Umbilical cord (tissue), 2 donors: ENCODE measurements around the gene BCL2L13. TPM values are rescaled to one million over a fixed set of nuclear protein-coding genes. Genes with fewer than 3 reads are reported as not detected.

Experiments used
- DNase-seq: peaks from one replicate; pipeline ENCODE4 v3.0.0-alpha.2; 2015; ENCODE audit warnings: low spot score
- total RNA-seq: library from RNA; depleted of rRNA; stranded (reverse); fragments of >200 nt; gene quantifications from one replicate; pipeline ENCODE4 v1.2.3, GENCODE V29; 2014; ENCODE audit warnings: low replicate concordance; ENCODE audit not compliant: insufficient read depth

BCL2L13 gene, protein sequence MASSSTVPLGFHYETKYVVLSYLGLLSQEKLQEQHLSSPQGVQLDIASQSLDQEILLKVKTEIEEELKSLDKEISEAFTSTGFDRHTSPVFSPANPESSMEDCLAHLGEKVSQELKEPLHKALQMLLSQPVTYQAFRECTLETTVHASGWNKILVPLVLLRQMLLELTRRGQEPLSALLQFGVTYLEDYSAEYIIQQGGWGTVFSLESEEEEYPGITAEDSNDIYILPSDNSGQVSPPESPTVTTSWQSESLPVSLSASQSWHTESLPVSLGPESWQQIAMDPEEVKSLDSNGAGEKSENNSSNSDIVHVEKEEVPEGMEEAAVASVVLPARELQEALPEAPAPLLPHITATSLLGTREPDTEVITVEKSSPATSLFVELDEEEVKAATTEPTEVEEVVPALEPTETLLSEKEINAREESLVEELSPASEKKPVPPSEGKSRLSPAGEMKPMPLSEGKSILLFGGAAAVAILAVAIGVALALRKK
- total RNA-seq, result 71.7 TPM

- peak; percentile 94 for DNase-seq
Measured at GRCh38 chr22:17638432-17639246, at the start of gene BCL2L13. TSS of gene BCL2L13 (plus strand) at chr22:17638757. CDS start at chr22:17655712, 16,955 bp downstream.

GRCh38 chr22:17589810-17590375 lies 48.7 kb upstream of the BCL2L13 start:
- no peak for DNase-seq

- DNase-seq, result no peak
Measured at GRCh38 chr22:17590586-17590985, 48.0 kb upstream of the BCL2L13 start.

DNA sequence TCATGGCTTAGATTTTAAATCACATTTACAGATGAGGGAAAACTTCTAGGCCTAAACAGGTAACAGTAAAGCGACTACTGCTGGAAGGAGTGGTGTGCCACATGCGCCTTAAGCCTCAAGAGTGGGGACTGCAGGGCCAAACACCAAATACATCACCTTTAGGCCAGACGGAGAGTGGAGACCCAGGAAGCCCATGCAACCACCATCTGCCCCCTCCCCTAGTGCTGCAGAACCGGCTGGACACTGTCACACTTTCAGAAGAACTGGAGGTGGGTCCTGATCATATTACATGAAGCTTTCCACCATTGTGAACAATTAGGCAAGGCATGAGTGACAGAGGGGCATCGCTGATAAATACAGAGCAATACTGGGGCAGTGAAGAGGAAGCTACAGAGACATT lies 46.4 kb upstream of the BCL2L13 start:
- no peak for DNase-seq

DNA sequence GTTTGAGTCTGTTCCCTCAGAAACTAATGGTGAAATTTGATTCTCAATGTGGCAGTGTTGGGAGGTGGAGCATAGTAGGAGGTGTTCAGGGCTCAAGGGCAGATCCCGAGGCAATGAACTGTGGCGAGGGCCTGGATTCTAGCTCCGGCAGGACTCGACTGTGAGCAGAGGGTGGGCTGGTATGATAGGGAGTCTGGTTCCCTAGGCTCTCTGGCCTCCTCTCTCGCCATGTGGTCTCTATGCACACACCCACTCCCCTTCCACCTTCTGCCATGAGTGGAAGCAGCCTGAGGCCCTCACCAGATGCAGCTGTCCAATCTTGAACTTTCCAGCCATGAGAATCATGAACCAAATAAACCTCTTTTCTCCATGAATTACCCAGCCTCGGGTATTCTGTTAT lies 42.3 kb upstream of the BCL2L13 start:
- DNase-seq, result no peak

DNA sequence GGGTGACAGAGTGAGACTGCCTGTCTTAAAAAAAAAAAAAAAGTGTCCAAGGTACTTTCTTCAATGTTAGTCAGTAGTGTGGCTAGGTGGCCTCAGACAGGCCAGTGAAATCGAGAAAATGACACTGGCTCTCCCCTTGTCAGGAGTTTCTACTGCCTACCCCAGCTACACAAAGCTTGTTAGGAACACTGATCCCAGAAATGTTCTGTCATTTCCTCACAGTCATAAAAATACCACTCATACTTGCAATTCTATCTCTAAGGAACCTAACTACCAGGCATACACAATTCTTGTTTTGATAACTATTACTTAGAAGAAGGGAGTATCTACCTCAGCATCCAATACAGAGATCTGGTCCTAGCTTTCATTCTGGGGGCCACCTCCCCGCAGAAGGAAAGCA lies 41.3 kb upstream of the BCL2L13 start:
- DNase-seq, result no peak

DNA sequence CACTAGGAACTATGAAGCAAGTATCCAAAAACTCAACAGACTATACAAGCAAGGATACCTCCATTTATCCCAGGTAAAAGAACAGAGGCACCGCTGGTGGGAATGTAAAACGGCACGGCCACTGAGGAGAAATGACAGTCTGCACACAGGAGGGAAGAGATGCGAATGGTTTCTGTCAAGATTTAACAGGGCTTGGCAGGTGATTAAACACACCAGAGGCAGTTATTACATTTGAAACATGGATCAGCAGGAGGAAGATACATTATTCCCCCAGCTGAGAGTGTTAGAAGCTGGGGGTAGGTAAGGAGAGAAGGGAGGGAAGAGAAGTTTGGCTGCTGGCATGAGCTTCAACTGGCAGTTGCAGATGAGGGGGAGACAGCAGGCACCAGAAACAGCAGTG lies 40.2 kb upstream of the BCL2L13 start:
- no peak for DNase-seq

- DNase-seq, result peak; percentile 59
Measured at GRCh38 chr22:17601031-17601430, 37.5 kb upstream of the BCL2L13 start.

GRCh38 chr22:17603668-17604067 lies 34.9 kb upstream of the BCL2L13 start:
- no peak for DNase-seq

- DNase-seq, result peak; percentile 23
Measured at GRCh38 chr22:17606496-17606895, 32.1 kb upstream of the BCL2L13 start.

DNA sequence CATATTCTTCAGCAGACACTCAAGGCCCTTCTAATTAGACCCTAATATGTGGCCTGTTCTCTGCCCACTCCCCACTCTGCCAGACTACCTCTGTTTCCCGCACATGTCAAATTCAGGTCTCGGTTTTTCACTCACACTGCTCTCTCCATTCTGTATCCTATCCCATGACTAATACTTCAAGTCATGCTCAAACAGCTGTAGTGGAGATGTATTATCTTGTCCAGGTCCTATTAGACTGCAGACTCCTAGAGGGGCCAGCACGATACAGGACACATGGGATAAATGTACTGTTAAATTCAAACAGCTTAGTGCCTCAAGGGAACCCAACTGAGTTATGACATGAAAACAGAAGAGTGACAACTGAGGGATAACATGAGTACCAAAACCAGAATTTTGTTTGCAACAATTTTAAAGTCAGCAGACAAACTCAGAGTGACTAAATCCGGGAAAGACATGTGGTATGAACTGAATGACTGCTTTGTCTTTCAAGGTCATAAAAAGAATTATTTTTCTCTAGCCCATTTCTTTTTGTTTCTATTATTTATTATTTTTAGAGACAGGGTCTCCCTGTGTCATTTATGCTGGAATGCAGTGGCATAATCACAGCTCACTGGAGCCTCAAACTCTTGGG lies 30.6 kb upstream of the BCL2L13 start:
- no peak for DNase-seq

- no peak for DNase-seq
Measured at GRCh38 chr22:17612057-17612456, 26.5 kb upstream of the BCL2L13 start.

DNA sequence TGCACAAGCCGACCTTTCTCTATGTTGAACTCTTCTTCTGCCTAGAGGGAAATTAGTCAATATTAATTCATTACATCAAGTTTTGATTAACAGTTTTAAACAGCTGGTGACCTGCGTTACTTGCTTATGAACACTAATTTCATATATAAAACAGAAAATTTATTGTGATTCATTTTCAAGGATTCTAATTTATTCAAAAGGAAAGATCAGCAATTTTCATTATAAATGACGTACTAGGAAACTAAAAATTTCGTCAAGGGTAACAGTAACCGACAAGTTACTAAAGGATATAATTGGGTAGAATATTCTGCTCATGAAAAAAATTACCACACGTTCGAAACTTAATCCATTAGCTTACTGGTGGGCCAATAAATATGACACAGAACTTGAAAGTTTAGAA lies 25.3 kb upstream of the BCL2L13 start:
- no peak for DNase-seq

DNA sequence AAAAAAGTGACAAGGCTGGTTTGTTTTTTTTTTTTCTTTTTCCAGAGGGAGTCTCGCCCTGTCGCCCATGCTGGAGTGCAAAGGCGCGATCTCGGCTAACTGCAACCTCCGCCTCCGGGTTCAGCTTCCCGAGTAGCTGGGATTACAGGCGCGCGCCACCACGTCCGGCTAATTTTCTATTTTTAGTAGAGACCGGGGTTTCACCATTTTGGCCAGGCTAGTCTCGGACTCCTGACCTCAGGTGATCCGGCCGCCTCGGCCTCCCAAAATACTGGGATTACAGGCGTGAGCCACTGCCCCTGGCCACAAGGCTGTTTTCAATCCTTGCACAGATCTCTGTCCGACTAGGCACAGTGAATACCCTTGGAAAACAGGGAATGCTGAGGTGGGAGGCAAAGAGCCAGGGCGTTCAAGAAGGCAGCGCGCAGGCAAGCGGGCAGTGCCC lies 10.6 kb upstream of the BCL2L13 start:
- DNase-seq, result no peak

DNA sequence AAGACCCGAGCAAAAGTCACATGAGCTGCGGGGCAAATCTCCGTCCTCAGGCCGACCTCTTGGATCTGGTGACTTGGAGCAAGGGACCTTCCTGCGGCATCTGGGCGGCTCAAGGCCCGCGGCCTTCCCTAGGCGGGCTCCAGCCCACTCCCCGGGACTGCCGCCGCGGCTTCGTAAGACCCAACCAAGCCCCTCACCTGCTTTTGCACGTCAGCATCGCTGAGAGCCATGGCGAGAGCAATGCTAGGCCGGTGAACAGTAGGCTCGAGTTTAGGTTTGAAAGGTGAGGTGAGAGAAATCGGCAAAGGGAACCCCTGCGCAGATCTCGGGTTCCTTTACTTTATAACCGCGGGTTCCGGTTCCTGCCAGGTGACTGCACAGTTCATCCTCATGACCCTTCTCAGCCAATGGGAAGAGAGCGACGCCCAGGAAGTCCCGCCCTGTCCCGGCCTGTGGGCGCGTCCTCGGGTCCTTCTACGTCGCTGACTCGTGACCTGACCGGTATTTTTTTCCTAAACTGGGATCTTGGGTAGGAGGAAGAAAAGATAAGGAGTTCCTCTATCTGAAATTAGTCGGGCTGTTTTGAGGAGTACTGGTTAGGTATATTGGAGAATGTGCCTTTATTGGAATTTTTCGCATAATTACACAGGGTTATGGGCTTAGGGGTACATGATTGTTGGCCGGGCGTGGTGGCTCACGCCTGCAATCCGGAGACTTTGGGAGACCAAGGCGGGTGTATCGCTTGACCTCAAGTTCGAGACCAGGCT lies 10.0 kb upstream of the BCL2L13 start, which contains the start of gene ATP6V1E1:
Gene ATP6V1E1, minus strand, starts transcription at position 344 of the 767 bp plus-strand sequence. Its CDS starts 114 bp downstream, at position 230.
- peak; percentile 99 for DNase-seq

GRCh38 chr22:17629173-17629489 lies 9.4 kb upstream of the BCL2L13 start:
- no peak for DNase-seq

DNA sequence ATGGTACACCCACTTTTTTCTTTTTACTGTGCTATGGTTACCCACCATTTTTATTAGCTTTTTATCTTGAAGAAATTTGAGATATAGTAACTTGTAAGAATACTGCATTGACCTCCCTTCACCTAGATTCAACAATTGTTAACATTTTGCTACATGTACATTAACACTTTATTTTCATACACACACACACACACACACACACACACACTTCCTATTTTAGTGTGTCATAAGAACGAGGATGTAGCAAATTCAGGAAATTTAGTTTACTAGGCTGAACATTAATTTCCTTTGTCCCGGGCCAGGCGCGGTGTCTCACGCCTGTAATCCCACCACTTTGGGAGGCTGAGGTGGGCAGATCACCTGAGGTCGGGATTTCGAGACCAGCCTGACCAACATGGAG lies 8.9 kb upstream of the BCL2L13 start:
- no peak for DNase-seq

- no peak for DNase-seq
Measured at GRCh38 chr22:17631076-17631565, 7.4 kb upstream of the BCL2L13 start.

GRCh38 chr22:17633217-17633997 lies 5.2 kb upstream of the BCL2L13 start:
- peak; percentile 86 for DNase-seq

GRCh38 chr22:17633998-17634323 lies 4.6 kb upstream of the BCL2L13 start:
- no peak for DNase-seq
